Mesendoderm (in vitro differentiated cells): ENCODE results near the gene DDX18.

Experiments
- DNase-seq: peaks from one replicate; pipeline ENCODE4 v3.0.0; 2013
- H2AK5ac ChIP-seq: 2 replicates; pipeline ENCODE4 v1.6.1; 2013; ENCODE audit warnings: low read length, inconsistent platforms
- H2BK120ac ChIP-seq: 2 replicates; pipeline ENCODE4 v1.6.1; 2013; ENCODE audit warnings: low read depth, mild to moderate bottlenecking, low read length, moderate library complexity, mixed read lengths
- H2BK15ac ChIP-seq: replicated peaks from 2 replicates; pipeline ENCODE4 v1.6.1; 2013; ENCODE audit warnings: low read depth, mild to moderate bottlenecking, moderate library complexity
- H2BK5ac ChIP-seq: 2 replicates; pipeline ENCODE4 v1.6.1; 2013; ENCODE audit warnings: low read length, inconsistent platforms
- H3K18ac ChIP-seq: 2 replicates; pipeline ENCODE4 v1.6.1; 2013; ENCODE audit warnings: mild to moderate bottlenecking, low read length, mixed read lengths
- H3K23ac ChIP-seq: one replicate; pipeline ENCODE4 v1.6.1; 2013; ENCODE audit warnings: low read length
- H3K27ac ChIP-seq: 2 replicates; pipeline ENCODE4 v1.5.1; 2013; ENCODE audit warnings: low read depth, mild to moderate bottlenecking, inconsistent platforms, low read length, moderate library complexity
- H3K27me3 ChIP-seq: 2 replicates; pipeline ENCODE4 v1.6.1; 2013; ENCODE audit warnings: low read length, control low read depth, mild to moderate bottlenecking, inconsistent platforms; ENCODE audit not compliant: insufficient read depth, poor library complexity
- H3K36me3 ChIP-seq: 2 replicates; pipeline ENCODE4 v1.6.1; 2013; ENCODE audit warnings: low read length, inconsistent platforms; ENCODE audit not compliant: control insufficient read depth, insufficient read depth
- H3K4ac ChIP-seq: one replicate; pipeline ENCODE4 v1.6.1; 2013; ENCODE audit warnings: low read depth, mild to moderate bottlenecking, low read length, moderate library complexity
- H3K4me1 ChIP-seq: 2 replicates; pipeline ENCODE4 v1.6.1; 2013; ENCODE audit warnings: low read depth, low read length, inconsistent platforms; ENCODE audit not compliant: control insufficient read depth
- H3K4me2 ChIP-seq: 2 replicates; pipeline ENCODE4 v1.6.1; 2013; ENCODE audit warnings: low read length
- H3K4me3 ChIP-seq: 2 replicates; pipeline ENCODE4 v1.5.1; 2013; ENCODE audit warnings: mild to moderate bottlenecking, low read length
- H3K56ac ChIP-seq: one replicate; pipeline ENCODE4 v1.6.1; 2013; ENCODE audit warnings: low read length
- H3K79me1 ChIP-seq: 2 replicates; pipeline ENCODE4 v1.6.1; 2013; ENCODE audit warnings: low read length, inconsistent platforms
- H3K79me2 ChIP-seq: 2 replicates; pipeline ENCODE4 v1.6.1; 2013; ENCODE audit warnings: mild to moderate bottlenecking, low read length; ENCODE audit not compliant: control insufficient read depth, insufficient read depth
- H3K9ac ChIP-seq: 2 replicates; pipeline ENCODE4 v1.6.1; 2013; ENCODE audit warnings: low read length, inconsistent platforms
- H4K5ac ChIP-seq: one replicate; pipeline ENCODE4 v1.6.1; 2013; ENCODE audit warnings: low read length
- H4K8ac ChIP-seq: one replicate; pipeline ENCODE4 v1.6.1; 2013; ENCODE audit warnings: low read depth, mild to moderate bottlenecking, control low read depth, low read length, moderate library complexity
- WGBS: extraction: QIAGEN DNeasy Blood & Tissue Kit; methylation state at CpG from one replicate; pipeline ENCODE4 v1.1.7; 2013; ENCODE audit warnings: low lambda C conversion rate, missing lambda C conversion rate; ENCODE audit not compliant: insufficient coverage; ENCODE audit errors: extremely low coverage; 5-methylcytosine and 5-hydroxymethylcytosine counted together

DDX18 gene

GRCh38 chr2:117776888-117777287 lies 37.6 kb upstream of the DDX18 start:
- no peak overlapping the region for H3K23ac ChIP-seq
- WGBS: no CpG with 5 or more reads among the region's 8 CpGs
- H3K9ac ChIP-seq: no peak overlapping the region
- H3K4me1 ChIP-seq: no peaks in the 10 kb centered on the region
- H3K36me3 ChIP-seq: no peaks in the 10 kb centered on the region
- no peak overlapping the region for H3K4me2 ChIP-seq
- H2BK5ac ChIP-seq: no peak overlapping the region
- no peaks in the 10 kb centered on the region for H3K27me3 ChIP-seq
- H3K18ac ChIP-seq: no peak overlapping the region
- no peak overlapping the region for H2BK120ac ChIP-seq
- no peak overlapping the region for H2AK5ac ChIP-seq
- DNase-seq: no peak
- no peak overlapping the region for H4K5ac ChIP-seq
- no peak overlapping the region for H3K56ac ChIP-seq
- H2BK15ac ChIP-seq: no peak overlapping the region
- no peaks in the 10 kb centered on the region for H3K79me2 ChIP-seq
- no peak overlapping the region for H3K27ac ChIP-seq
- no peak overlapping the region for H4K8ac ChIP-seq
- H3K4ac ChIP-seq: no peak overlapping the region
- H3K79me1 ChIP-seq: no peaks in the 10 kb centered on the region
- no peak overlapping the region for H3K4me3 ChIP-seq

- no peak overlapping the region for H2BK120ac ChIP-seq
- H3K4me2 ChIP-seq: no peak overlapping the region
- no peak overlapping the region for H3K9ac ChIP-seq
- no peak overlapping the region for H4K8ac ChIP-seq
- no peak overlapping the region for H4K5ac ChIP-seq
- no peak overlapping the region for H3K23ac ChIP-seq
- H3K4ac ChIP-seq: no peak overlapping the region
- no peaks in the 10 kb centered on the region for H3K36me3 ChIP-seq
- H3K79me1 ChIP-seq: no peaks in the 10 kb centered on the region
- H3K27ac ChIP-seq: no peak overlapping the region
- H3K27me3 ChIP-seq: no peaks in the 10 kb centered on the region
- no peaks in the 10 kb centered on the region for H3K79me2 ChIP-seq
- H2BK15ac ChIP-seq: no peak overlapping the region
- H3K18ac ChIP-seq: no peak overlapping the region
- no peak overlapping the region for H3K56ac ChIP-seq
- no peak overlapping the region for H2AK5ac ChIP-seq
- peak; percentile 73 for DNase-seq
- H2BK5ac ChIP-seq: no peak overlapping the region
- H3K4me3 ChIP-seq: no peak overlapping the region
- no peaks in the 10 kb centered on the region for H3K4me1 ChIP-seq
Observed at GRCh38 chr2:117785740-117786139, 28.8 kb upstream of the DDX18 start.

- no peak overlapping the region for H2BK5ac ChIP-seq
- H2BK15ac ChIP-seq: no peak overlapping the region
- H3K4me1 ChIP-seq: no peaks in the 10 kb centered on the region
- H2BK120ac ChIP-seq: no peak overlapping the region
- no peak overlapping the region for H3K27ac ChIP-seq
- H4K8ac ChIP-seq: no peak overlapping the region
- no peaks in the 10 kb centered on the region for H3K79me2 ChIP-seq
- DNase-seq: no peak
- no peak overlapping the region for H3K4me2 ChIP-seq
- H3K9ac ChIP-seq: no peak overlapping the region
- no peaks in the 10 kb centered on the region for H3K36me3 ChIP-seq
- no peaks in the 10 kb centered on the region for H3K79me1 ChIP-seq
- no peak overlapping the region for H3K23ac ChIP-seq
- H3K18ac ChIP-seq: no peak overlapping the region
- no peak overlapping the region for H3K56ac ChIP-seq
- H2AK5ac ChIP-seq: no peak overlapping the region
- H3K27me3 ChIP-seq: no peaks in the 10 kb centered on the region
- H3K4me3 ChIP-seq: no peak overlapping the region
- no peak overlapping the region for H4K5ac ChIP-seq
- H3K4ac ChIP-seq: no peak overlapping the region
Observed at GRCh38 chr2:117786520-117786919, 28.0 kb upstream of the DDX18 start.

- Histone ChIP-seq H3K27me3 (no peaks in the 10 kb centered on the region), H2BK120ac (no peak overlapping the region), H2BK5ac (no peak overlapping the region), H3K79me2 (no peaks in the 10 kb centered on the region), H3K4me3 (no peak overlapping the region), H3K23ac (no peak overlapping the region), H3K18ac (no peak overlapping the region), H3K4me1 (no peaks in the 10 kb centered on the region), H3K4me2 (no peak overlapping the region), H3K36me3 (no peaks in the 10 kb centered on the region), H3K4ac (no peak overlapping the region), H3K56ac (no peak overlapping the region), H3K27ac (no peak overlapping the region), H2BK15ac (no peak overlapping the region), H4K8ac (no peak overlapping the region), H3K9ac (no peak overlapping the region), H4K5ac (no peak overlapping the region), H3K79me1 (no peaks in the 10 kb centered on the region), H2AK5ac (no peak overlapping the region)
- no peak for DNase-seq
Observed at GRCh38 chr2:117789505-117789904, 25.0 kb upstream of the DDX18 start.

- Histone ChIP-seq H3K4me1 (no peaks in the 10 kb centered on the region), H3K79me1 (no peaks in the 10 kb centered on the region)
Observed at GRCh38 chr2:117794668-117795067, 19.8 kb upstream of the DDX18 start.

GRCh38 chr2:117801826-117802225 lies 12.7 kb upstream of the DDX18 start:
- Histone ChIP-seq H3K79me2 (no peaks in the 10 kb centered on the region), H3K27me3 (no peaks in the 10 kb centered on the region), H3K79me1 (no peaks in the 10 kb centered on the region), H3K18ac (no peak overlapping the region), H3K4me3 (no peak overlapping the region), H2BK120ac (no peak overlapping the region), H3K9ac (no peak overlapping the region), H3K4me1 (no peaks in the 10 kb centered on the region), H3K4ac (no peak overlapping the region), H4K5ac (no peak overlapping the region), H3K27ac (no peak overlapping the region), H2BK5ac (no peak overlapping the region), H4K8ac (no peak overlapping the region), H2AK5ac (no peak overlapping the region), H3K56ac (no peak overlapping the region), H3K36me3 (no peaks in the 10 kb centered on the region), H2BK15ac (no peak overlapping the region), H3K23ac (no peak overlapping the region), H3K4me2 (no peak overlapping the region)
- no peak for DNase-seq

More at GRCh38 chr2:117794668-117795067, 19.8 kb upstream of the DDX18 start:
- H2BK5ac ChIP-seq: no peak overlapping the region
- H3K56ac ChIP-seq: no peak overlapping the region
- H2BK15ac ChIP-seq: no peak overlapping the region
- no peak overlapping the region for H4K8ac ChIP-seq
- WGBS: no CpG with 5 or more reads among the region's 2 CpGs
- H3K23ac ChIP-seq: no peak overlapping the region
- H3K4me3 ChIP-seq: no peak overlapping the region
- H2BK120ac ChIP-seq: no peak overlapping the region
- H4K5ac ChIP-seq: no peak overlapping the region
- no peak overlapping the region for H3K9ac ChIP-seq
- no peak overlapping the region for H2AK5ac ChIP-seq
- no peaks in the 10 kb centered on the region for H3K36me3 ChIP-seq
- no peak overlapping the region for H3K4ac ChIP-seq
- H3K27me3 ChIP-seq: no peaks in the 10 kb centered on the region
- no peak overlapping the region for H3K4me2 ChIP-seq
- H3K79me2 ChIP-seq: no peaks in the 10 kb centered on the region
- no peak overlapping the region for H3K18ac ChIP-seq
- no peak for DNase-seq
- no peak overlapping the region for H3K27ac ChIP-seq
